GM20431 (cell line): ENCODE data around the gene PCDH9.

ENCODE experiments used
- in situ Hi-C: fragments of 300-500 bp; cut with MseI, MboI; formaldehyde crosslinking; loops from one replicate; pipeline ENCODE4 v1.15.0; 2020; ENCODE audit warnings: low sequenced_read_pairs; ENCODE audit not compliant: unreplicated experiment

PCDH9 gene

DNA sequence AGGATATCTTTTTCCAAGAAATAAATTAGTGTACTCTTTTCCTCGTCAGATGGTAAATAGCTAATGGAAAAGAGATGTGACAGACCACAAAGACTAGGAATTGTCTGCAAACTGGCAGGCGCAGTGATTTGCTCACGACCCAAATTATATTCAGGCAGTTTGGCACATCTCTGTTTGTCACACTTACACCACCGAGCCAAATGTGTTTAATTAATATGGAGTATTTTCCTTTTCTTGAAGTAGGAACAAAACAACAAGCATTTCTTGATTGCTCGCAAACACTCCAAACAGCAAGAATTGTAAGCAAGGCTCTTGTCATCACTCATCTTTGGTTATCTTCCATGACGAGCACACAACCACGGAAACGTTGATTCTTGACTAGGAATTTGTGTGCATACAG lies 884.2 kb downstream of the PCDH9 start:
- in situ Hi-C loops: no loop called here

DNA sequence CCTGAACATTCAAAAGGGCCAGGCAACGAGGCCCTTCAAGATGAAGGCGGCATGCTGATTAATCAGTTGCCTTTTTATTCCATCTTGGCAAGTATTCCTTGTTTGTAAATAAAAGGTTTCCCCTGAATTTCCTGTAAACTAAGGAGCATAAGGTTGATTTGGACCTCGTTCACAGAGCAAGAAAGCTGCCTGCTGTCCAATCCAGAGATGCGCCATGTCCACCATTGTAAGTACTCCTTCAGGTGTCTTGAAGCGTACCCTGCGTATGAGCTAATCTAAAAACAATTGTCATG lies 884.7 kb downstream of the PCDH9 start:
- in situ Hi-C loops: no loop called here

DNA sequence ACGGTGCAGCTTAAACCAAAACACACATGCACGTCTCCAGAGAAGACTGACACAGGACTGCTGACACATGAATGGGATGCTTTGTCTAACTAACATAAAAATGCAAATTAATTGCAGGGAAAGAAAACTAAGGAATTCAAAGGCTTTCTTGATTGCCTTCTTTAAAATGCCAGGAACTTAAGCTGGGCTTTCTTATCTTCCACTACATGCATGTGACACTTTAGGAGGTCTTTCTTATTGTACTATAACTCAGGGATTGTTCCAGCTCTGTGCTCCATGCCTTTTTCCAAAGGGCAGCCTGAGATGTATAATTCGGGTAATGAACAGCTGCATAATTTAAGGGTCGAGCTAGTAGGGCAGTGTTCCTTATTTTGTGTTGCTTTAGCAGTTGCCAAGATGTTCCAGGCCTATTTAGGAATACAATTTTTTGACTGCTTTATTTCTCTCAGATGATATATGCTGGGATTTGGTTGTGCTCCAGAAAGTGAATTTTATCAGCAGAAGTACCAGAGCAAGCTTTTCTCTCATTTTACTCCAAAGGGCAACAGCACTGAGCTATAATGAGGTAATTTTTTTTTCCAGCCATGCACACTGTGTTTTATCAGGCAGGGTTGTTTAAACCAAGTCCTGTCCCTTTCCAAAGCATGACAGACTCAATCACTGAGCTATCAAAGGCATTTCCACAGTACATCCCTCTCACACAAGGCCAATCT lies 885.2 kb downstream of the PCDH9 start:
- in situ Hi-C loops: no loop called here

DNA sequence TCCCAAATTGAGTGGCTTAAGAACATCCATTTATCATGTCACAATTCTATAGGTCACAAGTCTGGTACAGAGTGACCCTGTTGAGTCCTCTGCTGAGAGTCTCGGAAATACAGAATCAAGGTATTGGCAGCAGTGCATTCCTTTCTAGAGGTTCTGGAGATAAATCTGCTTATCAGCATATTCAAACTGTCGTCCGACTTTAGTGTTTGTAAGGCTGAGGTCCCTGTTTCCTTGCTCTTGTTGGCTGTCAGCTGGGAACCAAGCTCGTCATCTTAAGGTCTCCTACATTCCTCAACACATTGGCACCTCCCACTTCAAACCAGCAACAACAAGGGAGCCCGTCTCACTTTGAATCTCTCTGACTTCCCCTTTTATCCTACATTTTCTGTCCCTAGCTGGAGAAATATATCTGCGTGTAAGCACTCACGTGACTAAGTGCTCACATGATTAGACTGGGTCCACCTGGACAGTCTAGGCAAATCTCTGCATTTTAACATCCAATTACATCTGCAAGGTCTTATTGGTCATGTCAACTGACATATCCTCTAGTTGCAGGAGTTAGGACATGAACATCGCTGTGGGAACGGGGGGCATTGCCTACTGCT lies 886.8 kb downstream of the PCDH9 start:
- in situ Hi-C loops: no loop called here

DNA sequence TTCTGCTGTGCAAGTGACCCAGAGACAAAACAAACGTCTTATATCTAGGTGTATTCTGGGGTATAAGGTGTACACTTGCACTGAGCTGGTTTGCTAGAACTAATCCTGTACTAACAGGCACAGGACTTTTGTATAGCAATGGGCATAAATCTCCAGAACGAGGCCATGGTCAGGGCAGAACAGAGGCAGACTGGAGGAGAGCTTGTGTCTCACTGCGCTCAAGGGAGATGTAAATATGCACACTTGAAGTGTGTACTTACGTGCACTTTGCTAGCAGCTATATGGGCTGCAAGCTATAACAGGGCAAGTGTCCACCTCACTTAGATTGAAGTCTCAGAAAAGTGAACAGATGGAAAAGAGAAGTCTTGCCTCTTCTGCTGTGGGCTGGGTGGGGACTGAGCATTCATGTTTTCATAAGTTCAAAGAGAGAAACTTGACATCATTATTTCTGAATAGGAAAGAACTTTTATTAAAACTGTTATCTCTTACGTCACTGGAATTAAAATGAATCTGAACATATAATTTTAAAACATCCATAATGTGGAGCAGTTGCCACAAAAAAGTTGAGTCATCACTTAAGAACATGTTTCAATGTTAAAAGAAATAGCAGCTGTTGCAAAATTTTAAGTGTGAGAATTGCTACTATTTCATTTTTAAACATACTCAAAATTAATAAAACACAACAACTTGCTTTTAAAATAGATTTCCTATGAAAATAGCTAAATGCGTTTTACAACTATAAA lies 888.3 kb downstream of the PCDH9 start:
- in situ Hi-C loops: no loop called here

DNA sequence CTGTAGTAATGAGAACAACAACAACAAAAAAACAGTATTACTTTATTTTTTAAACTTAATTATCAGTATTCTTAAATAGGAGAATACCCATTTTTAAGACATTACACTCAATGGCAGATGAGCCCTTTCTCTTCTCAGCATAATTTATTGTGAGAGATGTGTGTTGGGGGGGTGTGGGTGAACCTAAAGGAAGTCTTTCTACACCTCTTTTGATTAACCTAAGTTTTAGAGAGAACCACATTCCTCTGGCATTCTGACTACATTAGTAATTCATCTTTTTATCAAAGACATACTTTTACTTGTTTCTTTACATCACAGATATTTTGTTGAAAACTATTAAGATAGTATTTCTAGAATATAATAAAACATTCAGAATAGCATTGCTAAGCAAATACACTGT lies 890.9 kb downstream of the PCDH9 start:
- in situ Hi-C loops: no loop called here

DNA sequence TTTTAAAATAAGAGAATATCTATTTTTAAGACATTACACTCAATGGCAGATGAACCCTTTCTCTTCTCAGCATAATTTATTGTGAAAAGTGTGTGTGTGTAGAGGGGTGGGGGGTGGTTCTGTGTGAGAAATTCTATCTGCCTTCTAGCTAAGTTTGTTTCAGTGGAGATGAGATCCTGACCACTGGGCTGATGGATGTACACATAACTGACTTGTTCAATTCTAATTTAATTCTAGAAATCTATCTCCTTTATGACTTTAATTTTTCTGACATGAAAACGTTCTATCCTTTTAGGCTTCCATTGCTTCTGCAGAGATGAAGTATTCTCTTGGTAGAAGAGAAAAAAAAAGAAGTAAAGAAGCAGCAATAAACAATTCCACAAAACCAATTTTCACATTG lies 891.6 kb downstream of the PCDH9 start:
- in situ Hi-C loops: no loop called here

DNA sequence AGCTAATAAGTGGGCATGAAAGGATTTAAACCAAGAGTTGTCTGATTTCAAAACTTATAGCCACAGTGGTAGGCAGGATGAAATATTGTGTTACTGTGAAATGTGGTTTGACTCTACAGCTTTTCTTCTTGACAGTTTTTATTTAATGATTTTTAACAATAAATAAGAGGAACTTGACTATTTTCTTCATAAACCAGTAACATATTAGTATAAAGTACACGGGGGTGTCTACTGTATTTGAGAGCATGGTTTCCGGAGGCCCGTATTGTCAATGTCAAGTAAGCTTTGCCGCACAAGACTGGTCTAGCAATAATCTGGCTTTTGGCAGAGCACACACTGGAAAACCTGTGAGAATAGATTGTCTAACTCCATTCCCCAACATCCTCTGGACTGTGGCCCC lies 894.5 kb downstream of the PCDH9 start:
- in situ Hi-C loops: no loop called here

DNA sequence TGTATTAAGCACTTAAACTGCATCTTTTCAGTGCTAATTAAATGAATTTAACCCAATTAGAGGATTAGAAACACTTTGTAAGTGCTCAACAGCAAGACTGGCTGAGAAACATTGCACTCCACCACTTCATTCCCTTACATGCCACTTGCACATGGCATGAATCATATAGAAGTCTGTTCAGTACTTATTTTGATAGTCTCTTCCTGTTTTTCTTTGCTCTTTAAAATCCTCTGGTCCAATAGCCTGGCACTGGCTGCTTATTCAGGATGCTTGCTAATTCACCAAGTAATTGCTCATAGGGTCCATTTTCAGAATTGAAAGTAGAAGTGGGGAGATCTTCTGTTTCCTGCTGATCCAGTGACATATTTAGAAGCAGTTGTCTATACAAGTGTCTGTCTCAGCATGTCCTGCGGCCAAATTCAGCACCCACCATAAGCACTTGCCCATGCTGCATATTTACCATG lies 900.1 kb downstream of the PCDH9 start:
- in situ Hi-C loops: no loop called here

DNA sequence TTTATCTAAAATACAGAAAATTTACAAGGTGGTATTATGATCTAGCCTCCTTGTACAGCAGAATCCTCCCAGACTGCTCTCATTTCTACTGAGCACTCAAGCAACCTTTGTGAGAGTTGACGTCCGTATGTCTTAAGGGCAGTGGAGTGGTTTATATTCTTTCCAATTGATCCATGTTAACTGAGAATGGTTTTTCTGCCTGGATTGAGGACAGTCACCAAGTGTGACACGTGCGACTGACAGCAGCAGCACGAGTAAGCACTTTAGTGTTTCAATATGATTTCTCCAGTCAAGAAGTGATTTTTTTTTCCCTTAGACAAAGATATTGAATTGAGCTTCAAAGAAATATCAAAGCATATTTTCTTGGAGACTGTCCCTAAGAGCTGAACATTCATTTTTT lies 901.7 kb downstream of the PCDH9 start:
- in situ Hi-C loops: no loop called here

DNA sequence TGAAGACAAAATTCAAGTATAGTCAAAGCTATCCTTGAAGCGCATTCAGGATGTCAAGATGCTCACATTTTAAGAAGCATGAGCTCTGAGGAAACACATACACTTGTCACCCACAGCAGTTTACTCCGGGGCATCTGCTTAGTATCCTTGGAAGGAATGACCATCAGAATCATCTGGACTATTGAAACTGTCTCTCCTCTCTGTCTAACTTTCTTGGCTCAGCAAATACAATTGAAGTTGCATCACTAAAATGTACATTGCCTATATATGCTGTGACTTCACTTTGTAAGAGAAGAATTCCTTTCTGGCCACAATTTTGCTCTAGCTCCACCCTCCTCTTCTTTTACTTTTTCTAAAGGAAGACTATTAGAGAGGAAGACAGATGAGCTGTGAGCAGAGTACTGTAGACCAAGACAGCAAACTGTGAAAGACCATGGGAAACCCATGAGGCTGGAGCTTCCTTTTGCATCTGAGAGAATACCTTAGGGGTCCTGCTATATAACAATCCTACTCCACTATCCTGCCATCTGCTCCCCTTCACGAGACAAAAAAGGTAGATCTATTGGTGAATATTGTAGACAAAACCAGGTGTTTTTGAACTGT lies 906.3 kb downstream of the PCDH9 start:
- in situ Hi-C loops: no loop called here

DNA sequence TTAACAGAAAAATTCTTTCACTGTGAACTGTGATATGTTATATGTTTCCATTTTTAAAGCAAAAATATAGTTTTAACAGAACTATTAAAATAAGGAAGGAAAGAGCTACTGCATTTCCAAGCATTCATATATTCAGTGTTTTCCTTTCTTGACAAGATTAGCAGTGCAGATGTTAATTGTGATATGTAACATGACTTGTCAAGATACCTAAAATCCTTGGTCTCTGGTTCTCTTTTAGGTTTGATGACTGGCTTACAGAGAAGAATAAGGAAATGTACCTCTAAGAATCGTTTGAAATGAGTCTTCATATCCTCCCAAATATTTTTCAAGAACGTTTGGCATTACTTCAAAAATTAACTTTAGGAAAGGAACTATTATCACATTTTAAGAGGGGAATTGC lies 907.2 kb downstream of the PCDH9 start:
- in situ Hi-C loops: no loop called here

DNA sequence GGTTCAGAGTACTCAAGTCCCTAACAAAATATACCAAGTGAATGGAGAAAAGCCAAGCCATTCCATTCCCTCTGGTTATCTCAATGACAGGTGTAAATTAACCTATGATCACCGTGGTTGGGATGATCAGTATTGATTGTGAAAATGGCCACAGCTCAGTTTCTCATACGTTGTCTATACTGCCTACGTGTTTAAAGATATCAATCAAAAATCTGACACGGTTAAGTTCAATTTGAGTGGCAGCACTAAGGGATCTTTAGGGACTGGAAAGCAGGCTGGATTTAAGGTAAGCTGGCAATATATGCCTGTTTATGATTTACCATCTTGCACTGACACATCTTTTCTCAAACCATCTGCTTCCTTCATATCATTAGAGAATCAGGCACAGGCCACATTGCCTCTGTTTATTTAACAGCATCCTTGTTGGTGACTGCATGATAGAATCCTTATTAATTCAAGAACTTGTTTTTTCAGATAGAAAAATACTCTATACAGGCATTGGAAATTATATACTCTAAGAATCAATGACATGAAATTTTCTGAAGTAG lies 907.9 kb downstream of the PCDH9 start:
- in situ Hi-C loops: no loop called here

DNA sequence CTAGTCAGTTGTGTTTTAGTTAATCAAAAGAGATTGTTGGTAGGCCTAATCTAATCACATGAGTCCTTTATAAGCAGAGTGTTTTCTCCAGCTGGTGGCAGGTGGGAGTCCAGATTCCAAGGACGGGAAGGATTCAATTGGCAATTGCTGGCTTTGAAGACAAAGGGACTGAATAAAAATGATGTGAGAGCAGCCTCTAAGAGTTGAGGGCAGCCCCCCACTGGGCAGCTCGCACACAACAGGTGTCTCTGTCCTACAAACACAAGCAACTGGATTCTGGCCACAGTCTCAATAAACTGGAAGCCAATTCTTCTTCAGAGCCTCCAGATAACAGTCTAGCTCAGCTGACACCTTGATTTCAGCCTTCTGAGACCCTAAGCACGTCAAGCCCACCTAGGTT lies 915.2 kb downstream of the PCDH9 start:
- in situ Hi-C loops: no loop called here

DNA sequence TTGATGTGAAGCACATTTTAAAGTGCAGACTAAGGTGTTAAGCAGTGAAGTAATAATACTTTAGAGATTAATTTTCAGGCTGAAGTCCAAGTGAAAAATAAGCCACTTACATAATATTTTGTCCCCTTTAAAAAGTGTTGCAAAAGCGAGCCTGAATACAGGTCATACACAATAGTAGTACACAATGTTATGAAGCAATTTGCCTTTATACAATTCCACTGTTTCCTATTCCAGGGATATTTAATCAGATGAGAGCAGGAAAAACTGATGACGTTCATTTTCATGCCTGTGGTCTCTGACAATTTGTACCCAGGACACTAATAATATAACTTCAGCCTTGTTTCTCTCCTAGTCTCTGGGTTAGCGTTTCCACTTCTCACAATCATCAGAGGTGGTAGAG lies 916.7 kb downstream of the PCDH9 start:
- in situ Hi-C loops: no loop called here

DNA sequence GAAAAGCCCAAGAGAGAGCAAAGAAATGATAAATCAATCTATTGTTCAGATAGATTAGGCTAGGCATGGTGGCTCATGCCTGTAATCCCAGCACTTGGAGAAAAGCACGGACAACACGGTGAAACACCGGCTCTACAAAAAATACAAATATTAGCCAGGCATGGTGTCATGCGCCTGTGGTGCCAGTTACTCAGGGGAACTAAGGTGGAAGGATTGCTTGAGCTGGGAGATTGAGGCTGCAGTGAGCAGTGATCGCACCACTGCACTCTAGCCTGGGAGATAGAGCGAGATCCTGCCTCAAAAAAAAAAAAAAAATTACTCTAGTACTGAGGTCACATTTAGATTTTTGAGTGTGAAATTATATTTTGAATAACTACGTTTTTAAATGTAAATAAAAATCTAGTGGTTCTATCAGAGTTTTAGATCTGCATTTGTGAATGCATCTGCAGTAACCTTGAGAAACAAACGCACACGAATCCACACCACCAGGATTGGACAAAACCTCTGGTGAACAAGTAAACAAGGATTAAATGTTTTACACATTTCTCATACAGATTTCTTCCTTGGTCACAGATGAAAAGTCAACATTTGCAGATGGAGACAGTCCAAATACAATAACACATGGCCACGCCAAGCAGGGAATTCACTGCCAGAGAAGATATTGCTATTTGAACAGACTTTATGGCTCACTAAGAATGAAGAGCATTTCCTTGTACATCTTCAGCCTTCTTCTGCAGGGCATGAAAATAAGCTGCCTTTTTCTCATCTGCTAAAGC lies 917.6 kb downstream of the PCDH9 start:
- in situ Hi-C loops: no loop called here

DNA sequence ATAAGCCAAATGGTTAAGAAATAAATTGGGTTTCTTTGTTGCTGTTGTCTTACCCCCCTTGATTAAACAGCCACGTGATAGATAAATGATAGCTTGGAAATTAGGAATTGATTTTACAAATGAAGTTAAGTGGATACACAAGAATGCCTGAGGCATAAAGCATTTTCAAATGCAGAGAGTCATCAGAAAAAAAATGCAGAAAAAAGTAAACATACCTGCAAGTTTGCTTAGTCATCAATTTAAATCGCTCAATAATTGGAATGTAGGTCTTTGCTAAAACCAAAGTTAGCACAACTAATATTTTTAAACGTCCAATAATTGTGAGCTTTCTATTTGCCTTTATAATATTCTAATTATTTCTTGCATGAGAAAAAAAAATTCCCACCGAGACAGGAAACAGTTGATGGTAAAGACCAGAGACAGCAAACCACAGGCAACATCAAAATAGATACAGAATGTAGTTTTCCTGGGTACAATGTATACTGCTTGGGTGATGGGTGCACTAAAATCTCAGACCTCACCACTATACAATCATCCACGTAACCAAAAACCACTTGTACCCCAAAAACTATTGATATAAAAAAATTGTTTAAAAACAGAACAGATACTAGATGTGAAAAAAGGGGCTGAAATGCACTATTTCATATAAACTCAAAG lies 924.0 kb downstream of the PCDH9 start:
- in situ Hi-C loops: no loop called here

DNA sequence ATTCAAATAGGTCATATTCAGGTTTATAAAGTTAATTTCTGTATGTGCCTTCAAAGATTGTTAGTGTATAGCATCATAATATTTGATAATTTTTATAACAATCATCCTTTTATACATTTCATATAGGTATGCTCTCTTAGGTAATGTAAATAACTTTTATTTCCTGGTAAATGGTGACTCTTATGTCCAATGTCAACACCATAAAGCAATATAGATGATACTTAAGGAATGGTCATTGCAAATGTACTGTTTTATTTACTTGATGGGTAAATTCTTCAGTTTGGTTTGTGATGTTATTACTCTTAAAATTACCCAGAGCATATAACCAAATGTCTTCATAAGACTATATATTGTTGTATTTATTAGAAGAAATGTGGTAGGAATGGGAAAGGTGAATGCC lies 928.7 kb downstream of the PCDH9 start:
- in situ Hi-C loops: no loop called here

DNA sequence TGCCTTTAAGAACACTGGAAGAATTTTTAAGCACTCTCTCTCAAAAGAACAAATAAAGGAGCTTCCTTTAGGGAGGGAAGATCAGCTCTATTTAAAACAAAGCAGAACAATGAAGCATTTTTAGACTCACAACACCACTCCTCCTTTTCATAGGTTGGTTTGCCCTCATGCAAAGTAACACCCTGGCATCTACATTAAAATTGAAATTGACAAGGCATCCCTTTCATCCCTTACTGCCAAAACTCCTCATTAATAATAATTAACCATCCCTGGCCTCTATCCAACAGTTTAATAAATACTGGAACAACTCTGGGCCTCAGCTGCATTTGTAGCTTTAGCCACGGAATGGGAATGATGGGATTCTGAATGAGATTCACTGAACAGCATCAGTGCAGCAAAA lies 929.1 kb downstream of the PCDH9 start:
- in situ Hi-C loops: no loop called here

DNA sequence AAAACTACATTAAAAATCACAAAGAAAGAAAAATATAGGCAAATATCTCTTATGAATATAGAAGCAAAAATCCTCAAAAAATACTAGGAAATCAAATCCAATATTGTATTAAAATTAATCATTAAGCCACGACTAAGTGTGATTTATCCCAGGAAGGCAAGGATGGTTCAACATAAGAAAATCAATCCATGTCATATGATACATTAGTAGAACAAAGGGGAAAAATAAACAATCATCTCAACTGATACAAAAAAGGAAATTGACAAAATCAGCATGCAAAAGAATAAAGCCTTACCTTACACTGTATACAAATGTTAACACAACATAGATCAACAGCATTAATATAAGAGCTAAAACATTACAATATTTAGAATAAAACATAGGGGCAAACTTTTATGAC lies 933.3 kb downstream of the PCDH9 start:
- in situ Hi-C loops: no loop called here
